ENCODE measurements around the gene RTN4RL2. TPM values are rescaled to one million over a fixed set of nuclear protein-coding genes. Genes with fewer than 3 reads are reported as not detected.

RTN4RL2 gene
- total and polyA plus RNA-seq, 9 of the 15 experiments (the other 6 are each of a cell fraction or from before 2014, with no cell fraction given), result 0.06 to 1.9 (median 0.34) TPM; not detected in 4

DNA sequence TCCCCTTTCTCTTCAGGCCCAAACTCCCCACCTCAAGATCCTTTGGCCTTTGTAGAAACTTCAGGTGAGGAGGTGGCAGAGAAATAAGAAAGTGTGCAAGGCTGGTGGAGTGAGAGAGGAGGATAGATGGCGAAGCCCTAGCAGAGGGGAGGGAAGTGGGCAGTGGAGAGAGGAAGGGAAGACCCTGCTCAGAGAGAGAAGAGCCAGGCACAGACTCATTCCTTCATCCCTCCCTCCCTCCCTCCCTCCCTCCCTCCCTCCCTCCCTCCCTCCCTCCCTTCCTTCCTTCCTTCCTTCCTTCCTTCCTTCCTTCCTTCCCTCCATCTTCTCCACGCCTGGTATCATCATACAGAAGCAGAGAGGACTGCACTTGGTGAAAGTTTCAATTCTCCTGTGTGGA is 21.0 kb downstream of the RTN4RL2 start (continued):
- TF ChIP-seq, protein P1, sequence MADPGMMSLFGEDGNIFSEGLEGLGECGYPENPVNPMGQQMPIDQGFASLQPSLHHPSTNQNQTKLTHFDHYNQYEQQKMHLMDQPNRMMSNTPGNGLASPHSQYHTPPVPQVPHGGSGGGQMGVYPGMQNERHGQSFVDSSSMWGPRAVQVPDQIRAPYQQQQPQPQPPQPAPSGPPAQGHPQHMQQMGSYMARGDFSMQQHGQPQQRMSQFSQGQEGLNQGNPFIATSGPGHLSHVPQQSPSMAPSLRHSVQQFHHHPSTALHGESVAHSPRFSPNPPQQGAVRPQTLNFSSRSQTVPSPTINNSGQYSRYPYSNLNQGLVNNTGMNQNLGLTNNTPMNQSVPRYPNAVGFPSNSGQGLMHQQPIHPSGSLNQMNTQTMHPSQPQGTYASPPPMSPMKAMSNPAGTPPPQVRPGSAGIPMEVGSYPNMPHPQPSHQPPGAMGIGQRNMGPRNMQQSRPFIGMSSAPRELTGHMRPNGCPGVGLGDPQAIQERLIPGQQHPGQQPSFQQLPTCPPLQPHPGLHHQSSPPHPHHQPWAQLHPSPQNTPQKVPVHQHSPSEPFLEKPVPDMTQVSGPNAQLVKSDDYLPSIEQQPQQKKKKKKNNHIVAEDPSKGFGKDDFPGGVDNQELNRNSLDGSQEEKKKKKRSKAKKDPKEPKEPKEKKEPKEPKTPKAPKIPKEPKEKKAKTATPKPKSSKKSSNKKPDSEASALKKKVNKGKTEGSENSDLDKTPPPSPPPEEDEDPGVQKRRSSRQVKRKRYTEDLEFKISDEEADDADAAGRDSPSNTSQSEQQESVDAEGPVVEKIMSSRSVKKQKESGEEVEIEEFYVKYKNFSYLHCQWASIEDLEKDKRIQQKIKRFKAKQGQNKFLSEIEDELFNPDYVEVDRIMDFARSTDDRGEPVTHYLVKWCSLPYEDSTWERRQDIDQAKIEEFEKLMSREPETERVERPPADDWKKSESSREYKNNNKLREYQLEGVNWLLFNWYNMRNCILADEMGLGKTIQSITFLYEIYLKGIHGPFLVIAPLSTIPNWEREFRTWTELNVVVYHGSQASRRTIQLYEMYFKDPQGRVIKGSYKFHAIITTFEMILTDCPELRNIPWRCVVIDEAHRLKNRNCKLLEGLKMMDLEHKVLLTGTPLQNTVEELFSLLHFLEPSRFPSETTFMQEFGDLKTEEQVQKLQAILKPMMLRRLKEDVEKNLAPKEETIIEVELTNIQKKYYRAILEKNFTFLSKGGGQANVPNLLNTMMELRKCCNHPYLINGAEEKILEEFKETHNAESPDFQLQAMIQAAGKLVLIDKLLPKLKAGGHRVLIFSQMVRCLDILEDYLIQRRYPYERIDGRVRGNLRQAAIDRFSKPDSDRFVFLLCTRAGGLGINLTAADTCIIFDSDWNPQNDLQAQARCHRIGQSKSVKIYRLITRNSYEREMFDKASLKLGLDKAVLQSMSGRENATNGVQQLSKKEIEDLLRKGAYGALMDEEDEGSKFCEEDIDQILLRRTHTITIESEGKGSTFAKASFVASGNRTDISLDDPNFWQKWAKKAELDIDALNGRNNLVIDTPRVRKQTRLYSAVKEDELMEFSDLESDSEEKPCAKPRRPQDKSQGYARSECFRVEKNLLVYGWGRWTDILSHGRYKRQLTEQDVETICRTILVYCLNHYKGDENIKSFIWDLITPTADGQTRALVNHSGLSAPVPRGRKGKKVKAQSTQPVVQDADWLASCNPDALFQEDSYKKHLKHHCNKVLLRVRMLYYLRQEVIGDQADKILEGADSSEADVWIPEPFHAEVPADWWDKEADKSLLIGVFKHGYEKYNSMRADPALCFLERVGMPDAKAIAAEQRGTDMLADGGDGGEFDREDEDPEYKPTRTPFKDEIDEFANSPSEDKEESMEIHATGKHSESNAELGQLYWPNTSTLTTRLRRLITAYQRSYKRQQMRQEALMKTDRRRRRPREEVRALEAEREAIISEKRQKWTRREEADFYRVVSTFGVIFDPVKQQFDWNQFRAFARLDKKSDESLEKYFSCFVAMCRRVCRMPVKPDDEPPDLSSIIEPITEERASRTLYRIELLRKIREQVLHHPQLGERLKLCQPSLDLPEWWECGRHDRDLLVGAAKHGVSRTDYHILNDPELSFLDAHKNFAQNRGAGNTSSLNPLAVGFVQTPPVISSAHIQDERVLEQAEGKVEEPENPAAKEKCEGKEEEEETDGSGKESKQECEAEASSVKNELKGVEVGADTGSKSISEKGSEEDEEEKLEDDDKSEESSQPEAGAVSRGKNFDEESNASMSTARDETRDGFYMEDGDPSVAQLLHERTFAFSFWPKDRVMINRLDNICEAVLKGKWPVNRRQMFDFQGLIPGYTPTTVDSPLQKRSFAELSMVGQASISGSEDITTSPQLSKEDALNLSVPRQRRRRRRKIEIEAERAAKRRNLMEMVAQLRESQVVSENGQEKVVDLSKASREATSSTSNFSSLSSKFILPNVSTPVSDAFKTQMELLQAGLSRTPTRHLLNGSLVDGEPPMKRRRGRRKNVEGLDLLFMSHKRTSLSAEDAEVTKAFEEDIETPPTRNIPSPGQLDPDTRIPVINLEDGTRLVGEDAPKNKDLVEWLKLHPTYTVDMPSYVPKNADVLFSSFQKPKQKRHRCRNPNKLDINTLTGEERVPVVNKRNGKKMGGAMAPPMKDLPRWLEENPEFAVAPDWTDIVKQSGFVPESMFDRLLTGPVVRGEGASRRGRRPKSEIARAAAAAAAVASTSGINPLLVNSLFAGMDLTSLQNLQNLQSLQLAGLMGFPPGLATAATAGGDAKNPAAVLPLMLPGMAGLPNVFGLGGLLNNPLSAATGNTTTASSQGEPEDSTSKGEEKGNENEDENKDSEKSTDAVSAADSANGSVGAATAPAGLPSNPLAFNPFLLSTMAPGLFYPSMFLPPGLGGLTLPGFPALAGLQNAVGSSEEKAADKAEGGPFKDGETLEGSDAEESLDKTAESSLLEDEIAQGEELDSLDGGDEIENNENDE (IDR thresholded peaks at IDR 0.05; ENCODE audit: low read depth, low read length), result no peak
- TF ChIP-seq CEBPG (CRISPR knock-in tag; IDR thresholded peaks at IDR 0.05), result no peak
- TF ChIP-seq CEBPG (tag; conservative IDR thresholded peaks at IDR 0.05 in 1 of 2, IDR thresholded peaks at IDR 0.05 in 1 of 2), result no peak
- TF ChIP-seq, protein P2, sequence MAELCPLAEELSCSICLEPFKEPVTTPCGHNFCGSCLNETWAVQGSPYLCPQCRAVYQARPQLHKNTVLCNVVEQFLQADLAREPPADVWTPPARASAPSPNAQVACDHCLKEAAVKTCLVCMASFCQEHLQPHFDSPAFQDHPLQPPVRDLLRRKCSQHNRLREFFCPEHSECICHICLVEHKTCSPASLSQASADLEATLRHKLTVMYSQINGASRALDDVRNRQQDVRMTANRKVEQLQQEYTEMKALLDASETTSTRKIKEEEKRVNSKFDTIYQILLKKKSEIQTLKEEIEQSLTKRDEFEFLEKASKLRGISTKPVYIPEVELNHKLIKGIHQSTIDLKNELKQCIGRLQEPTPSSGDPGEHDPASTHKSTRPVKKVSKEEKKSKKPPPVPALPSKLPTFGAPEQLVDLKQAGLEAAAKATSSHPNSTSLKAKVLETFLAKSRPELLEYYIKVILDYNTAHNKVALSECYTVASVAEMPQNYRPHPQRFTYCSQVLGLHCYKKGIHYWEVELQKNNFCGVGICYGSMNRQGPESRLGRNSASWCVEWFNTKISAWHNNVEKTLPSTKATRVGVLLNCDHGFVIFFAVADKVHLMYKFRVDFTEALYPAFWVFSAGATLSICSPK (IDR thresholded peaks at IDR 0.05; ENCODE audit: borderline replicate concordance), result no peak
- TF ChIP-seq NR1H2 (CRISPR knock-in tag; IDR thresholded peaks at IDR 0.05), result no peak
- TF ChIP-seq HNRNPK (IDR thresholded peaks at IDR 0.05; ENCODE audit: low read depth, low read length, poor library complexity, severe bottlenecking), result no peak
- TF ChIP-seq FOXK1 (CRISPR knock-in tag; IDR thresholded peaks at IDR 0.05; ENCODE audit: borderline replicate concordance), result no peak
- no peak for TF ChIP-seq GATAD2B (IDR thresholded peaks at IDR 0.05; ENCODE audit: borderline replicate concordance)
- no peak for TF ChIP-seq RAD21 (CRISPR knock-in tag; conservative IDR thresholded peaks at IDR 0.05 in 1 of 2, IDR thresholded peaks at IDR 0.05 in 1 of 2)
